Limb (tissue), 2 donors: ENCODE results near the gene TRANK1.

ENCODE experiments used
- DNase-seq, 2 donors: peaks; one replicate each; pipeline ENCODE4 v3.0.0-alpha.2; 2016; ENCODE audit errors: extremely low spot score in 2 of 2

TRANK1 gene

GRCh38 chr3:36803091-36803791 is 141.6 kb downstream of the TRANK1 start:
- no peak for DNase-seq

- no peak for DNase-seq
Measured at GRCh38 chr3:36800533-36801116, 144.2 kb downstream of the TRANK1 start.

GRCh38 chr3:36796881-36797280 is 148.0 kb downstream of the TRANK1 start:
- no peak for DNase-seq

GRCh38 chr3:36796161-36796560 is 148.7 kb downstream of the TRANK1 start:
- DNase-seq = no peak

- DNase-seq = no peak
Measured at GRCh38 chr3:36795622-36796021, 149.2 kb downstream of the TRANK1 start.

GRCh38 chr3:36792342-36792741 is 152.5 kb downstream of the TRANK1 start:
- no peak for DNase-seq

- DNase-seq = no peak
Measured at GRCh38 chr3:36790765-36791164, 154.1 kb downstream of the TRANK1 start.

GRCh38 chr3:36786921-36787890 is 157.6 kb downstream of the TRANK1 start:
- DNase-seq = no peak

GRCh38 chr3:36784138-36784635 is 160.7 kb downstream of the TRANK1 start:
- peak in 1 of 2 donors; percentile 27 for DNase-seq

- DNase-seq = no peak
Measured at GRCh38 chr3:36777424-36778218, 167.2 kb downstream of the TRANK1 start.
